HG03196 (cell line): ENCODE data around the gene SNRNP70.
"Not testable (repeated sequence)": the region's sequence is repeated elsewhere in the genome, so short reads cannot be mapped to it uniquely, and the experiment has no call there.

Experiments
- ATAC-seq: cut with Tn5 transposase; IDR thresholded peaks from one replicate; pipeline ENCODE4 v1.9.1; 2021; ENCODE audit not compliant: unreplicated experiment

SNRNP70 gene, protein sequence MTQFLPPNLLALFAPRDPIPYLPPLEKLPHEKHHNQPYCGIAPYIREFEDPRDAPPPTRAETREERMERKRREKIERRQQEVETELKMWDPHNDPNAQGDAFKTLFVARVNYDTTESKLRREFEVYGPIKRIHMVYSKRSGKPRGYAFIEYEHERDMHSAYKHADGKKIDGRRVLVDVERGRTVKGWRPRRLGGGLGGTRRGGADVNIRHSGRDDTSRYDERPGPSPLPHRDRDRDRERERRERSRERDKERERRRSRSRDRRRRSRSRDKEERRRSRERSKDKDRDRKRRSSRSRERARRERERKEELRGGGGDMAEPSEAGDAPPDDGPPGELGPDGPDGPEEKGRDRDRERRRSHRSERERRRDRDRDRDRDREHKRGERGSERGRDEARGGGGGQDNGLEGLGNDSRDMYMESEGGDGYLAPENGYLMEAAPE

DNA sequence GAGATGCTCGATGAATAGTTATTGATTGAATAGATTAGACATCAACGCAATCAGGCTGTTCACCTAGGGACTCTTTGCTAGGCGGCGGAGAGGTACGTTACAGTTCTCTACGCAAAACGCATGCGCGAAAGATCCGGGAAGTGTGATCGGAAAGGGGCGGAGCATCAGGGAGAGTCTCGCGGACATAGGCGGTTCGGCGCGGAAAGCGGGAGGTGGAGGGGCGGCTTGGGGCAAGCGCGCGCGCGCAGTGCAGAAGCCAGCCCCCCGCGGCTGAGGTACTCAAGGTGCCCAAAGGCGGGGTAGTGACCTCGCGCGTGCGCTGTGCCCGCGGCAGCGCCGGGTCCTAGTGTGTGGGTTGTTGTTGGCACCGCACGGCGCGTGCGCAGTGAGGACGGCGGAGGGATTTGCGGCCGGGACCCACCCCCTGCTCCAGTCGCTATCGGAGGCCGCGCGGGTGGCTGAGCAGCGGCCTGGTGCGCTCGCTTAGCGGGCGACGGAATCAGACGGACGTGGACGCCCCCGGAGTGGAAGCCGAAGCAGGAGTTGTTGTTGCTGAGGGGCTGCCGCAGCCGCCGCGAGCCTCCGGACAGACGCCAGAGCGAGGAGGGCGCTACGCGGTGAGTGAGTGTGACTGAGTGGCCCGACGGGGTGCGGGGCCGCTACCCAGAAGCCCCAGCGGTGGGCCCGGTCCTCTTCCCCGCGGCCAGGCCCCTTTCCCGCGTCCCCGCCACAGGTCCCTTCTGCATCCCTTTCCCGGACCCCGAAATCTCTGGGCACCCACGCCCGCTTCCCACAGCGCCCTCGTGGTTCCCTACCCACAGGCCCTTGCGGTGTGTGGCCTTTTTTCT lies at the start of gene SNRNP70:
Gene SNRNP70, plus strand, starts transcription at position 432 of the 848 bp plus-strand sequence. CDS start 964 bp downstream, outside the sequence.
- ATAC-seq, result peak; percentile 83

DNA sequence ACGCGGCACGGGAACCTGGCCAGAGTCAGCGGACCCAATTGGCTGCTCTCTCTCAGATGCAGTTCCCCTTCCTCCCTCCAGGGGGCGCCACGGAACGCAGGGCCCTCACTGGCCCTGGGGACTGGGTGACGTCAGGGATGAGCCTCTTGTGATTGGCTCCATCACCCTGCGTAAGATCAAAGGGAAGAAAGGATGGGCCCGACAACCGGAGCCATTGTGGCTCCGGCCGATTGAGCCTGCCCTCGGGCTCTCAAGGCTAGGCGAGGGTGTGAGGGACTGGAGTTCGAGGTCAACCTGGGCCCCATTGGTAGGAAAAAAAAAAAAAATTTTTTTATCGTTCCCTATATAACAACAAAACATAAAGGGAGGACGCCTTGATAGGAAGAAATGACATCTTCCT lies 48.4 kb upstream of the SNRNP70 start, which contains the start of gene CGB1:
Gene CGB1, minus strand, starts transcription at position 81 of the 400 bp plus-strand sequence. CDS start 184 bp downstream, outside the sequence.
- ATAC-seq, result not testable (repeated sequence)

DNA sequence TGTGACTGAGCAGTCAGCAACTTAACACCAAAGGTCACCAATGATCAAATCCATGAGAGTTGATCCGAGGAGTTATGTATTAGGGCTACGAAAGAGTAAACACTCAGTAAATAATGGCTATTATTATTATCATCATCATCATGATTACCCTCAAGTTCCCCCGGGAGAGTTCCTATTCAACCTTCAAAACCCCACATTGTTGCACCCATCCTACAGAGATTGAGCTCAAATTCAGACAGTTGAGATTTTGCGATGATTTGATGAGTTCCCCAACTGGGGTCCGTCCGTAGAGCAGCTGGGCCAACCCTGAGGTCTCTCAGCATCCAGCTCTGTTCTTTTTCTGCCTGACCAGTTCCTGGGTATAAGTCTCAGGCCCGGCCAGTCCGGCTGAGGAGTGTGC lies 47.1 kb upstream of the SNRNP70 start:
- not testable (repeated sequence) for ATAC-seq

DNA sequence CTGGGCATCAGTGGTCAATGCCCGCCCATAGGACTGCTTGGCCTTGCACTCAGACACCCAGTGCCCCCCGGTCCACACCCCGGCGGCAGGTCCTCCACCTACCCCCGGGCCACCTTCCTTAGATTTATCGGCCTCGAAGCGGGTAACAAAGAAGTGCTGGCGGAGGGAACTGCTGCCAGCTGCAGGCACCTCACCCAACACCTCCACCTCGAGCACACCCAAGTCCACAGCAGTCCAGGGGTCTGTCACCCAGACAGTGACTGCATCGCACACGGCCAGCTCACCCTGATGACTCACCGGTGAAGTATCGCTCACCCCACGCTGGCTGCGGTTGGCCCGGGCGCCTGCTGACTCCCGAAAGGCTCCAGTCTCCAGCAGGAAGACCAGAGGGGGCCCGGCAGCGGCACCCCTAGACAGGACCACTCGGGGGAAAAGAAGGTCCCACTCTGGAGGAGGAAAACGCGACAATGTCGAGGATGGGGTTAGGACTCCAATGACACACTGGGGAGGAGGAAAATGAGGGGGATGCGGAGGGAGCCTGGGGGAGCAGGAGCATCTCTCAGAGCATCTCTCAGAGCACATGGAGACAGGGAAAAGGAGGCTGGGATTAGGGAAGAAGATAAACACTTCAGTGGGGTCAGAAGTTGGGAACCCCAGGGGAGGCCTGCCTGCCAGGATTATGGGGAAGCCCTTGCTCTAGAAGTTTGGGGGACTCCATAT lies 46.5 kb upstream of the SNRNP70 start:
- ATAC-seq, result not testable (repeated sequence)

DNA sequence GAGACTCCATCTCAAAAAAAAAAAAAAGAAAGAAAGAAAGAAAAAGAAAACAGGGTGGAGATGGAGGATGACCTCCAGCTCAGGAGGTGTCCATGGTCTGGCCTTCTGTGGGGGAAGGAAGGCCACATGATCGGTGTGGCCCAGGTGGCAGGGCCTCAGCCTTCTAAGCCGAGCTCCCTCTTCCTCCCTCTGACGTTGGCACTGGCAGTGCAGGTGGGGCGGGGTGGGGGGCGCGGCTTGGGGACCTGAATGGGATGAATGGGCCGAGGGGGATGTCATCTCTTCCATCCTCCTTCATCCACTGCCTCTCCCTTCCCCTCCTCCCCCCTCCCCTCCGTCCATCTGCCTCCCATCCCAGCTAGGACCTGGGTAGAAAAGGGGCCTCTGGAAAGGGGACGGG lies 45.5 kb upstream of the SNRNP70 start:
- ATAC-seq, result not testable (repeated sequence)

DNA sequence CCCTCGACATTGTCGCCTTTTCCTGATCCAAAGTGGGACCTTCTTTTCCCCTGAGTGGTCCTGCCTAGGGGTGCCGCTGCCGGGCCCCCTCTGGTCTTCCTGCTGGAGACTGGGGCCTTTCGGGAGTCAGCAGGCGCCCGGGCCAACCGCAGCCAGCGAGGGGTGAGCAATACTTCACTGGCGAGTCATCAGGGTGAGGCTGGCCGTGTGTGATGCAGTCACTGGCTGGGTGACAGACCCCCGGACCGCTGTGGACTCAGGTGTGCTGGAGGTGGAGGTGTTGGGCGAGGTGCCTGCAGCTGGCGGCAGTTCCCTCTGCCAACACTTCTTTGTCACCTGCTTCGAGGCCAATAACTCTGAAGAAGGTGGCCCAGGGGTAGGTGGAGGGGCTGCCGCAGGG lies 43.1 kb upstream of the SNRNP70 start:
- no peak for ATAC-seq

DNA sequence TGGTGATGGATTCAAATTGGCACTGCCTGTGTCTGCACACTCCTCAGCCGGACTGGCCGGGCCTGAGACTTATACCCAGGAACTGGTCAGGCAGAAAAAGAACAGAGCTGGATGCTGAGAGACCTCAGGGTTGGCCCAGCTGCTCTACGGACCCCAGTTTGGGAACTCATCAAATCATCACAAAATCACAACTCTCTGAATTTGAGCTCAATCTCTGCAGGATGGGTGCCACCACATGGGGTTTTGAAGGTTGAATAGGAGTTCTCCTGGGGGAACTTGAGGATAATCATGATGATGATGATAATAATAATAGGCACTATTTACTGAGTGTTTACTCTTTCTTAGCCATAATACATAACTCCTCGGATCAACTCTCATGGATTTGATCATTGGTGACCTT lies 42.6 kb upstream of the SNRNP70 start:
- not testable (repeated sequence) for ATAC-seq

DNA sequence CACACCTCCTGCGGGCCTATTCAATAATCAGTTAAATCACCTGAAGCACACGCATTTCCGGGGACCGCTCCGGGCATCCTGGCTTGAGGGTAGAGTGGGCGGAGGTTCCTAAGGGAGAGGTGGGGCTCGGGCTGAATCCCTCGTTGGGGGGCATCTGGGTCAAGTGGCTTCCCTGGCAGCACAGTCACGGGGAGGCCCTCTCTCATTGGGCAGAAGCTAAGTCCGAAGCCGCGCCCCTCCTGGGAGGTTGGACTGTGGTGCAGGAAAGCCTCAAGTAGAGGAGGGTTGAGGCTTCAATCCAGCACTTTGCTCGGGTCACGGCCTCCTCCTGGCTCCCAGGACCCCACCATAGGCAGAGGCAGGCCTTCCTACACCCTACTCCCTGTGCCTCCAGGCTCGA lies 41.7 kb upstream of the SNRNP70 start, which contains the start of gene CGB5:
Gene CGB5, plus strand, starts transcription at position 301 of the 400 bp plus-strand sequence. CDS start 362 bp downstream, outside the sequence.
- ATAC-seq, result not testable (repeated sequence)

DNA sequence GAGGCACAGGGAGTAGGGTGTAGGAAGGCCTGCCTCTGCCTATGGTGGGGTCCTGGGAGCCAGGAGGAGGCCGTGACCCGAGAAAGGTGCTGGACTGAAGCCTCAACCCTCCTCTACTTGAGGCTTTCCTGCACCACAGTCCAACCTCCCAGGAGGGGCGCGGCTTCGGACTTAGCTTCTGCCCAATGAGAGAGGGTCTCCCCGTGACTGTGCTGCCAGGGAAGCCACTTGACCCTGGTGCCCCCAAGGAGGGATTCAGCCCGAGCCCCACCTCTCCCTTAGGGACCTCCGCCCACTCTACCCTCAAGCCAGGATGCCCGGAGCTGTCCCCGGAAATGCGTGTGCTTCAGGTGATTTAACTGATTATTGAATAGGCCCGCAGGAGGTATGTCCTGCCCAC lies 36.2 kb upstream of the SNRNP70 start, which contains the start of gene CGB8:
Gene CGB8, minus strand, starts transcription at position 101 of the 400 bp plus-strand sequence. CDS start 372 bp downstream, outside the sequence.
- not testable (repeated sequence) for ATAC-seq

DNA sequence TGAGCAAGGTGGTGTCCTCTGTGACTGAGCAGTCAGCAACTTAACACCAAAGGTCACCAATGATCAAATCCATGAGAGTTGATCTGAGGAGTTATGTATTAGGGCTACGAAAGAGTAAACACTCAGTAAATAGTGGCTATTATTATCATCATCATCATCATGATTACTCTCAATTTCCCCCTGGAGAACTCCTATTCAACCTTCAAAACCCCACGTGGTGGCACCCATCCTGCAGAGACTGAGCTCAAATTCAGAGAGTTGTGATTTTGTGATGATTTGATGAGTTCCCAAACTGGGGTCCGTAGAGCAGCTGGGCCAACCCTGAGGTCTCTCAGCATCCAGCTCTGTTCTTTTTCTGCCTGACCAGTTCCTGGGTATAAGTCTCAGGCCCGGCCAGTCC lies 35.4 kb upstream of the SNRNP70 start:
- not testable (repeated sequence) for ATAC-seq

DNA sequence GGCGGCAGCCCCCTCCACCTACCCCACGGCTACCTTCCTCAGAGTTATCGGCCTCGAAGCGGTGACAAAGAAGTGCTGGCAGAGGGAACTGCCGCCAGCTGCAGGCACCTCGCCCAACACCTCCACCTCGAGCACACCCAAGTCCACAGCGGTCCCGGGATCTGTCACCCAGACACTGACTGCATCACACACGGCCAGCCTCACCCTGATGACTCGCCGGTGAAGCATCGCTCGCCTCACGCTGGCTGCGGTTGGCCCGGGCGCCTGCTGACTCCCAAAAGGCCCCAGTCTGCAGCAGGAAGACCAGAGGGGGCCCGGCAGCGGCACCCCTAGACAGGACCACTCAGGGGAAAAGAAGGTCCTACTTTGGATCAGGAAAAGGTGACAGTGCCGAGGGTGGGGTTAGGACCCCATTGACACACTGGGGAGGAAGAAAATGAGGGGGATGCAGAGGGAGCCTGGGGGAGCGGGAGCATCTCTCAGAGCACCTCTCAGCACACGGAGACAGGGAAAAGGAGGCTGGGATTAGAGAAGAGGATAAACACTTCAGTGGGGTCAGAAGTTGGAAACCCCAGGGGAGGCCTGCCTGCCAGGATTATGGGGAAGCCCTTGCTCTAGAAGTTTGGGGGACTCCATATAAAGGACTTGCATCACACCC lies 34.7 kb upstream of the SNRNP70 start:
- ATAC-seq, result not testable (repeated sequence)

DNA sequence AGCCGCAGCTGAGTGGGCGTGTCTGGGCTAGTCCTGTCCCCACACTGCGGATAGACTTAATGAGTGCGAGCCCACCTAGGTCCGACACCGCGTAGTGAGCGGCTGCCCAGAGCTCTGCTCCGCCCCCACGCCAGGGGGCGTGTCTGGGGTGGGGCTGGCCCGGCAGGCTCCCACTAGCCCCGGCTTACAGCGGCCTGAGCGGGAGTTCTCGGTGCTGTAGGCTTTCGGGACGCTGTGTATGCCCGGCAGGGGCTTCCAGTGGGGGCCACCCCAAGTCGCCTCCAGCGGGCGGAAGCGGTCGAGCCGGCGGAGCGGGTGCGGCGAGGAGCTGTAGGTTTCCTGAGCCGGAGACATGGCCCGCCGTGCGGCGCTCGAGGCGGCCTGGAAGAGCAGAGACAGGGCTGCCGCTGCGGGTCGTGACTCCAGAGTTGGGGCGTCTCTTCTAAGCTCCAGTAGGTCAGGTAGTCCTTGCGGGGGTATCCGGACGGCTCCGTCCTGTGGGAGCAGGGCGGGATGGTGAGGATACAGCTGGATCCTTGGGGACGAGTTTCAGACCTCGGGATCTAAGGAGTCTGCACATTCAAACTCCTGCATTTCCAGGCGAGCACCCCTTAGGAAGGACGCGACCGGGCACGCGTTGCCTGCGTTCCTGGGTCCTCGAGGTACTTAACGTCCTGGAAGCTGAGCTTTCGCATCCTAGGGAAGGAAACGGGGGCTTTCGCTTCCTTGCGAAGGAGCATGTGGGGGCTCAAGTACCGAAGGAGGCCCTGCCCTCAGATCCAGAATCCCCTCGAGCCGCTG lies 28.9 kb upstream of the SNRNP70 start:
- ATAC-seq, result no peak

DNA sequence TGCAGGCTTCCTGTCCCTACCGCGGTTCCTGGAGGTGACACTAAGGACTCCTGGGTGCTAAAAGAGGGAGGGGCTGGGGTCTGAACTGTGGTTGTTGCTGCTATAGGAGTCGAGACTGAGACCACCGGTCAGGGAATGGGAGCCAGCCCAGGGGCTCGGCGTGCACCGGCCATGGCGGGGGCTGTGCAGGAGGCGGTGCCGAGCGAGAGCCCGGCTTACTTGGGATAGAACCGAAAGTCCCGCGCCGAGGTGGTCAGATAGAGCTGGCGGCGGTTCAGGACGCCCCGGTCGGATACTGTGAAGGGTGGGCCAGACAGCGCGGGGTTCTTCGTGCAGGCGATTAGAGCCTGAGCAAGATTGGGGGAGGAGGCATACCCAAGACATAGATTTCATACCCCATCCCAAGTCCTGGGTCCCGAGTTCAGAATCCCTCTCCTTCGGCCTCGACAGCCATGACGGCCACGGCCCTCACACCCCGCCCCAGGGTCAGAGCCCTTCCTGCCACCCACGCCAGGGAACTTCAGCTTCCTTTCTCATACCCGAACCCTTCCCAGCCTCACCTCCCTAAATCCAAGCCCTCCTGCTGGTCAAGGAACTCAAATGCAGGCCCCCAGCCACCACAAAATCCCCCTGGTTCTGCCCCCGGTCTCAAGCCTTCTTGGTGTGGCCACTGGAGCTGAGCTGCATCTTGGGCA lies 28.2 kb upstream of the SNRNP70 start:
- ATAC-seq, result not testable (repeated sequence)

DNA sequence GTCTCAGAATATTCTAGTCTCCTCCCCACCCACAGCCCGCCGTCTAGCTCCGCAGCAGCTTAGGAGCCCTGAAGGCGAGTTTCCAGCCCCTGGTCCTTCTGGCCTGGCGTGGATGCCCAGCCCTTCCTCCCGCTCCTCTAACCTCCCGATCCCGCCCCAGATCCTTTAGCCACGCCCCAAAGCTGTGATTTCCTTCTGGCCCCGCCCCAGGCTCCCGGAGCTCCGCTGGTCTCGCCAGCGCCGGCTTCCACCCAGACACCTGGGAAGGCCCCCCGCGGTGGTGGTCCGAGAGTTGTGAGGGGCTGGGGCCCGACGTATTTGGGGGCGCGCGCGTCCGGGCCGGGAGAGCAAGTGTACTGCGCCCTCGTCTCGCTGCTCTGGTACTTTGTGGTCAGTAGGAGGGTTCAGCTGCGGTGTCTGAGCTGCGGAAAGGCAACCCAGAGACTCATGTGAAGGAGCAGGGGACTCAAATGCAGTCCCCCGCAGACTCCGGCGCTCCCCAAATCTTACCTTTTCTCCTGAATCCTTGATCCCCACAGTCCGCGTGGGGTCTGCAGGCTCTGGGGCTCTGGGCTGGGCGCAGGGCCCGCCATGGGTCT lies 27.5 kb upstream of the SNRNP70 start, which contains the start of gene CGB7:
Gene CGB7, minus strand, starts transcription at position 114 of the 599 bp plus-strand sequence. CDS start 2,374 bp downstream, outside the sequence.
- no peak for ATAC-seq

DNA sequence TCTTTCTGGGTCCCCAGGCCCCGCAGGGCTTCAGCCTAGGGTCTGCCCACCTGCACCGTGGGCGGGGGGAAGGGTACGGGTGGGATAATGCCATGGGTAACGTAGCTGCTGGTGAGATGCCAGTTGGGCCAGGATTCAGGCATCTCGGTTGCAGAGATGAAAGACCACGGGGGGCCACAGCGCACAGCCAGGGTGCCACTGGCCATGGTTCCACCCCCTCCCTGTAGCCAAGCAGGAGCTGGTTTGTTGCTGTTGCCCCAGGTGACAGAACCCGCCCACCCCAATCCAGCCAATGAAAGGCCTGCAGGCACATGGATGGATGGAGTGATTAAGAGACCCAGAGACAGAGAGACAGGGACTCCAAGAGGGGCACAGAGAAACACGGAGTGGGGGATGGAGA lies 26.7 kb upstream of the SNRNP70 start:
- ATAC-seq, result no peak

DNA sequence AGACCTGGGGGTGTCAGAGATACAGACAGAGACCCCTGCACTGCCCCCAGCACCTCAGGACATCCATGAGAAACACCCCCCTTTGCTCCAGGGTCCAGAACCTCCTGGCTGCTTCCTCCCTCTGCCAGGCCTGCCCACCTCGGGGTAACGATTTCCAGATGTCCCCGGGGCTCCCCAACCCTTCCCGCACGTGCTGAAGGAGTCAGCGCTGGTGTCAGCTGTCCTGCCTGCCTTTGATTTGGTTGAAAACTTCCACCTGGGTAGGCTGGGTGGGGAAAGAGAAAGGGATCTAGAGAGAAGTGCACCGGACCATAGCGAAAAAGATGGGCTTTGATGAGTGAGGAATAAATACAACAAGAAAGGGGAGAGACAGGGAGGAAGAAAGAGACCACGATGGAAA lies 26.2 kb upstream of the SNRNP70 start:
- ATAC-seq, result no peak

DNA sequence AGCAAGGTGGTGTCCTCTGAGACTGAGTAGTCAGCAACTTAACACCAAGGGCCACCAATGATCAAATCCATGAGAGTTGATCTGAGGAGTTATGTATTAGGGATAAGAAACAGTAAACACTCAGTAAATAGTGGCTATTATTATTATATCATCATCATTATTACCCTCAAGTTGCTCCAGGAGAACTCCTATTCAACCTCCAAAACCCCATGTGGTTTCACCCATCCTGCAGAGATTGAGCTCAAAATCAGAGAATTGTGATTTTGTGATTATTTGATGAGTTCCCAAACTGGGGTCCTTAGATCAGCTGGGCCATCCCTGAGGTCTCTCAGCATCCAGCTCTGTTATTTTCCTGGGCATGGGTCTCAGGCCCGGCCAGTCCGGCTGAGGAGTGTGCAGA lies 24.3 kb upstream of the SNRNP70 start:
- ATAC-seq, result no peak

DNA sequence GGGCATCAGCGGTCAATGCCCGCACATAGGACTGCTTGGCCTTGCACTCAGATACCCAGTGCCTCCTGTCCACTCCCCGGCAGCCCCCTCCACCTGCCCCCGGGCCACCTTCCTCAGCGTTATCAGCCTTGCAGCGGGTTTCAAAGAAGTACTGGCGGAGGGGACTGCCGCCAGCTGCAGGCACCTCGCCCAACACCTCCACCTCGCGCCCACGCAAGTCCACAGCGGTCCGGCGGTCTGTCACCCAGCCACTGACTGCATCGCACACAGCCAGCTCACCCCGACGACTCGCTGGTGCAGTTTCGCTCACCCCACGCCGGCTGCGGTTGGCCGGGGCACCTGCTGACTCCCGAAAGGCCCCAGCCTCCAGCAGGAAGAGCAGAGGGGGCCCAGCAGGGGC lies 23.8 kb upstream of the SNRNP70 start:
- no peak for ATAC-seq
